HCT116 (cell line): ENCODE measurements around the gene FCN1. TPM values are rescaled to one million over a fixed set of nuclear protein-coding genes. Genes with fewer than 3 reads are reported as not detected.

Source experiments
- ATAC-seq: fragments of 200-7000 bp; cut with Tn5 transposase; 2 replicates; pipeline ENCODE4 v1.9.1; 2020; ENCODE audit warnings: mild to moderate bottlenecking, moderate library complexity
- BruUV-seq: library from RNA; stranded (reverse); fragments of 400-500 nt; replicated peaks from 2 replicates; lab custom pipeline; 2021; lab: Mats Ljungman, UMichigan
- CTCF ChIA-PET: fragments of 300-600 bp; sonication (Branson Sonifier 250); formaldehyde crosslinking; loops from one replicate; lab custom pipeline; 2021; ENCODE audit warnings: antibody characterized with exemption; lab: Charles Lee
- POLR2A ChIA-PET: fragments of 300-600, 350-600 bp; sonication (Branson Sonifier 250); formaldehyde crosslinking; loops from one replicate; lab custom pipeline; 2021; ENCODE audit warnings: antibody characterized with exemption; lab: Charles Lee
- RAD21 ChIA-PET, 2 experiments: fragments of 300-600 bp; sonication (Branson Sonifier 250); formaldehyde crosslinking; loops; one replicate each; lab custom pipeline; 2023; ENCODE audit warnings: low total read pairs in 2 of 2; ENCODE audit not compliant: uncharacterized antibody in 2 of 2, unreplicated experiment in 2 of 2, low non-redundant PET in 1 of 2; lab: Charles Lee
- DNase-seq: peaks from one replicate; pipeline ENCODE4 v3.0.0-alpha.2; 2010; ENCODE audit warnings: low read depth, low spot score
- H2AFZ ChIP-seq: fragments of 200-600 bp; shearing (Covaris generic), sonication (generic); 2 replicates; pipeline ENCODE4 v1.6.1; 2017; ENCODE audit warnings: low read depth, mixed run types, mixed read lengths, antibody characterized with exemption, low read length; ENCODE audit not compliant: poor library complexity, severe bottlenecking
- H3K27ac ChIP-seq: 2 replicates; pipeline ENCODE4 v1.5.1; 2012; ENCODE audit warnings: low read depth, low read length
- H3K27me3 ChIP-seq: fragments of 200-600 bp; sonication (generic); 2 replicates; pipeline ENCODE4 v1.6.1; 2016; ENCODE audit warnings: mixed run types, low read length, mixed read lengths; ENCODE audit not compliant: insufficient read depth
- H3K36me3 ChIP-seq, 2 experiments: fragments of 200-500 bp in 1 of 2; fragments of 200-600 bp in 1 of 2; sonication (Bioruptor generic) in 1 of 2; sonication (generic) in 1 of 2; 2 replicates each; pipeline versions ENCODE4 v1.5.1 to v1.6.1; 2014 to 2016; ENCODE audit warnings: low read length in 2 of 2, inconsistent platforms in 1 of 2, mixed read lengths in 1 of 2, mixed run types in 1 of 2; ENCODE audit not compliant: insufficient read depth in 2 of 2, control insufficient read depth in 1 of 2
- H3K4me1 ChIP-seq, 2 experiments: fragments of 200-600 bp in 1 of 2; sonication (generic) in 1 of 2; 2 replicates each; pipeline versions ENCODE4 v1.5.1 to v1.6.1; 2012 to 2017; ENCODE audit warnings: low read length in 2 of 2, inconsistent platforms in 1 of 2, mild to moderate bottlenecking in 1 of 2, mixed read lengths in 1 of 2, mixed run types in 1 of 2, moderate library complexity in 1 of 2; ENCODE audit not compliant: insufficient read depth in 2 of 2, control insufficient read depth in 1 of 2
- H3K4me2 ChIP-seq: fragments of 200-600 bp; sonication (generic); 2 replicates; pipeline ENCODE4 v1.6.1; 2017; ENCODE audit warnings: mixed run types, low read length, mixed read lengths
- H3K4me3 ChIP-seq, 2 experiments: fragments of 200-600 bp in 1 of 2; sonication (generic) in 1 of 2; replicated peaks in 1 of 2; 2 replicates each; pipeline ENCODE4 v1.5.1; 2011 to 2016; ENCODE audit warnings: low read length in 2 of 2, control low read depth in 1 of 2, low read depth in 1 of 2, mild to moderate bottlenecking in 1 of 2, mixed read lengths in 1 of 2, mixed run types in 1 of 2
- H3K79me2 ChIP-seq: fragments of 200-600 bp; sonication (generic); 2 replicates; pipeline ENCODE4 v1.6.1; 2017; ENCODE audit warnings: mild to moderate bottlenecking, mixed run types, low read length, moderate library complexity, mixed read lengths; ENCODE audit not compliant: insufficient read depth
- H3K9ac ChIP-seq: fragments of 200-600 bp; sonication (generic); 2 replicates; pipeline ENCODE4 v1.6.1; 2016; ENCODE audit warnings: low read length, mixed read lengths
- H3K9me2 ChIP-seq: fragments of 200-600 bp; sonication (generic), shearing (Covaris generic); 2 replicates; pipeline ENCODE4 v1.6.1; 2017; ENCODE audit warnings: mixed run types, mild to moderate bottlenecking, moderate library complexity; ENCODE audit not compliant: insufficient read depth
- H3K9me3 ChIP-seq, 2 experiments: fragments of 200-500 bp in 1 of 2; fragments of 200-600 bp in 1 of 2; sonication (Bioruptor generic) in 1 of 2; sonication (generic) in 1 of 2; 2 replicates each; pipeline ENCODE4 v1.6.1; 2014 to 2017; ENCODE audit warnings: low read length in 2 of 2, mixed read lengths in 2 of 2, inconsistent platforms in 1 of 2, low read depth in 1 of 2, mild to moderate bottlenecking in 1 of 2, mixed run types in 1 of 2, moderate library complexity in 1 of 2; ENCODE audit not compliant: control insufficient read depth in 1 of 2, insufficient read depth in 1 of 2
- H4K20me1 ChIP-seq: fragments of 200-600 bp; sonication (generic), shearing (Covaris generic); 2 replicates; pipeline ENCODE4 v1.6.1; 2017; ENCODE audit warnings: mixed run types, mild to moderate bottlenecking, moderate library complexity; ENCODE audit not compliant: insufficient read depth
- ATF3 ChIP-seq: IDR thresholded peaks from 2 replicates; pipeline ENCODE4 v1.6.1; 2012
- CEBPB ChIP-seq: IDR thresholded peaks from 2 replicates; pipeline ENCODE4 v1.6.1; 2012; ENCODE audit warnings: low read depth
- EGR1 ChIP-seq: IDR thresholded peaks from 2 replicates; pipeline ENCODE4 v1.6.1; 2012; ENCODE audit warnings: low read depth
- ELF1 ChIP-seq: IDR thresholded peaks from 2 replicates; pipeline ENCODE4 v1.6.1; 2012; ENCODE audit warnings: low read depth, borderline replicate concordance
- EZH2phosphoT487 ChIP-seq: fragments of 200-600 bp; IDR thresholded peaks from 2 replicates; pipeline ENCODE4 v1.6.1; 2018; ENCODE audit warnings: antibody characterized with exemption, borderline replicate concordance
- MAX ChIP-seq: IDR thresholded peaks from 2 replicates; pipeline ENCODE4 v1.6.1; 2012
- POLR2A ChIP-seq: IDR thresholded peaks from 2 replicates; pipeline ENCODE4 v1.7.0; 2011; ENCODE audit warnings: borderline replicate concordance; ENCODE audit not compliant: insufficient read depth, insufficient read length; ENCODE audit errors: extremely low read depth
- POLR2AphosphoS5 ChIP-seq: IDR thresholded peaks from 2 replicates; pipeline ENCODE4 v1.6.1; 2011; ENCODE audit warnings: mild to moderate bottlenecking, low read depth, low read length, moderate library complexity
- RAD21 ChIP-seq: IDR thresholded peaks from 2 replicates; pipeline ENCODE4 v1.6.1; 2012; ENCODE audit warnings: low read depth, mild to moderate bottlenecking
- SIN3A ChIP-seq: IDR thresholded peaks from 2 replicates; pipeline ENCODE4 v1.6.1; 2012; ENCODE audit warnings: low read depth
- SRF ChIP-seq: IDR thresholded peaks from 2 replicates; pipeline ENCODE4 v1.6.1; 2012; ENCODE audit warnings: low read depth
- TCF7L2 ChIP-seq: IDR thresholded peaks from 2 replicates; pipeline ENCODE4 v1.7.0; 2011; ENCODE audit warnings: borderline replicate concordance, inconsistent platforms; ENCODE audit not compliant: insufficient read depth, insufficient read length; ENCODE audit errors: extremely low read depth
- YY1 ChIP-seq: IDR thresholded peaks from 2 replicates; pipeline ENCODE4 v1.6.1; 2011; ENCODE audit warnings: low read length, low read depth, moderate library complexity, mild to moderate bottlenecking; ENCODE audit not compliant: insufficient replicate concordance; ENCODE audit errors: extremely low read depth
- ZBTB33 ChIP-seq: IDR thresholded peaks from 2 replicates; pipeline ENCODE4 v1.6.1; 2011; ENCODE audit warnings: mild to moderate bottlenecking, low read length, moderate library complexity; ENCODE audit not compliant: insufficient replicate concordance; ENCODE audit errors: extremely low read depth
- intact Hi-C: fragments of 100-400 bp; cut with micrococcal nuclease; formaldehyde crosslinking; loops from 2 replicates; pipeline ENCODE4 v1.10.0; 2022
- total RNA-seq: library from RNA; stranded (reverse); gene quantifications from one replicate; pipeline ENCODE4 v1.2.1, GENCODE V29; 2021; ENCODE audit not compliant: unreplicated experiment

Gene FCN1
- total RNA-seq, 1 experiment from 2014 or later: not detected

GRCh38 chr9:134863306-134863902, 54.3 kb downstream of the FCN1 start:
- H3K27ac ChIP-seq: no peak overlapping the region
- no TSS peak for BruUV-seq
- H3K36me3 ChIP-seq: no peaks in the 10 kb centered on the region
- no peaks in the 10 kb centered on the region for H3K9me3 ChIP-seq
- H3K79me2 ChIP-seq: no peaks in the 10 kb centered on the region
- H3K4me1 ChIP-seq: peaks cover 7 to 8% of the 10 kb centered on the region in 2 experiments
- no peak overlapping the region for H3K9ac ChIP-seq
- DNase-seq (no peak), ATAC-seq (no peak)
- H4K20me1 ChIP-seq: no peaks in the 10 kb centered on the region
- H3K9me2 ChIP-seq: no peaks in the 10 kb centered on the region
- TF ChIP-seq EGR1 (no peak), RAD21 (no peak), POLR2AphosphoS5 (no peak), ATF3 (no peak), SRF (no peak), MAX (no peak), TCF7L2 (no peak), YY1 (no peak), CEBPB (no peak), SIN3A (no peak), ZBTB33 (no peak), EZH2phosphoT487 (no peak), POLR2A (no peak), ELF1 (no peak)
- H3K4me2 ChIP-seq: no peak overlapping the region
- RAD21 ChIA-PET: no interaction called here
- intact Hi-C loops: no loop called here
- H3K27me3 ChIP-seq: no peaks in the 10 kb centered on the region
- POLR2A ChIA-PET: no interaction called here
- CTCF ChIA-PET: no interaction called here
- no peak overlapping the region for H2AFZ ChIP-seq
- no peak overlapping the region for H3K4me3 ChIP-seq
